Measurements from ENCODE around the gene FNBP1.

Gene FNBP1

GRCh38 chr9:129881547-129882324, 161.3 kb downstream of the FNBP1 start:
- no peak overlapping the region for H3K4me3 ChIP-seq (ENCODE audit: low read depth in 1 of 5, low read length in 5 of 5)
- no peaks in the 10 kb centered on the region for H3K27me3 ChIP-seq (ENCODE audit: control insufficient read depth in 5 of 5, insufficient read depth in 4 of 5, low read length in 5 of 5)
- peaks cover 0 to 42% (median 13%) of the 10 kb centered on the region in 5 donors for H3K36me3 ChIP-seq (ENCODE audit: control insufficient read depth in 5 of 5, insufficient read depth in 5 of 5, low read length in 5 of 5)
- H3K9ac ChIP-seq (ENCODE audit: low read length in 5 of 5), result no peak overlapping the region
- H3K4me1 ChIP-seq (ENCODE audit: control insufficient read depth in 5 of 5, insufficient read depth in 5 of 5, low read length in 5 of 5), result peaks cover 3 to 29% (median 27%) of the 10 kb centered on the region in 5 donors
- no peaks in the 10 kb centered on the region for H3K9me3 ChIP-seq (ENCODE audit: control insufficient read depth in 5 of 5, low read length in 5 of 5)
- no peak overlapping the region for H3K27ac ChIP-seq (ENCODE audit: low read depth, low read length)

- H3K27me3 ChIP-seq (ENCODE audit: control insufficient read depth in 5 of 5, insufficient read depth in 4 of 5, low read length in 5 of 5), result no peaks in the 10 kb centered on the region
- H3K4me1 ChIP-seq (ENCODE audit: control insufficient read depth in 5 of 5, insufficient read depth in 5 of 5, low read length in 5 of 5), result peaks cover 0 to 21% (median 19%) of the 10 kb centered on the region in 5 donors
- no peak overlapping the region for H3K9ac ChIP-seq (ENCODE audit: low read length in 5 of 5)
- H3K4me3 ChIP-seq (ENCODE audit: low read depth in 1 of 5, low read length in 5 of 5), result no peak overlapping the region
- H3K9me3 ChIP-seq (ENCODE audit: control insufficient read depth in 5 of 5, low read length in 5 of 5), result no peaks in the 10 kb centered on the region
- no peak overlapping the region for H3K27ac ChIP-seq (ENCODE audit: low read depth, low read length)
- peaks cover 0 to 46% (median 18%) of the 10 kb centered on the region in 5 donors for H3K36me3 ChIP-seq (ENCODE audit: control insufficient read depth in 5 of 5, insufficient read depth in 5 of 5, low read length in 5 of 5)
Observed at GRCh38 chr9:129880654-129881546, 162.1 kb downstream of the FNBP1 start.

- Histone ChIP-seq H3K36me3 (ENCODE audit: control insufficient read depth in 5 of 5, insufficient read depth in 5 of 5, low read length in 5 of 5) (peaks cover 0 to 54% (median 26%) of the 10 kb centered on the region in 5 donors), H3K27ac (ENCODE audit: low read depth, low read length) (no peak overlapping the region), H3K4me3 (ENCODE audit: low read depth in 1 of 5, low read length in 5 of 5) (no peak overlapping the region)
Observed at GRCh38 chr9:129879991-129880653, 162.9 kb downstream of the FNBP1 start.

GRCh38 chr9:129879103-129879699, 163.8 kb downstream of the FNBP1 start:
- peaks cover 0 to 6% (median 5%) of the 10 kb centered on the region in 5 donors for H3K4me1 ChIP-seq (ENCODE audit: control insufficient read depth in 5 of 5, insufficient read depth in 5 of 5, low read length in 5 of 5)
- no peak overlapping the region for H3K9ac ChIP-seq (ENCODE audit: low read length in 5 of 5)
- no peaks in the 10 kb centered on the region for H3K27me3 ChIP-seq (ENCODE audit: control insufficient read depth in 5 of 5, insufficient read depth in 4 of 5, low read length in 5 of 5)
- no peak overlapping the region for H3K27ac ChIP-seq (ENCODE audit: low read depth, low read length)
- H3K4me3 ChIP-seq (ENCODE audit: low read depth in 1 of 5, low read length in 5 of 5), result no peak overlapping the region
- H3K36me3 ChIP-seq (ENCODE audit: control insufficient read depth in 5 of 5, insufficient read depth in 5 of 5, low read length in 5 of 5), result peaks cover 0 to 63% (median 35%) of the 10 kb centered on the region in 5 donors
- no peaks in the 10 kb centered on the region for H3K9me3 ChIP-seq (ENCODE audit: control insufficient read depth in 5 of 5, low read length in 5 of 5)

More at GRCh38 chr9:129879991-129880653, 162.9 kb downstream of the FNBP1 start:
- H3K27me3 ChIP-seq (ENCODE audit: control insufficient read depth in 5 of 5, insufficient read depth in 4 of 5, low read length in 5 of 5), result no peaks in the 10 kb centered on the region
- H3K4me1 ChIP-seq (ENCODE audit: control insufficient read depth in 5 of 5, insufficient read depth in 5 of 5, low read length in 5 of 5), result peaks cover 0 to 15% (median 14%) of the 10 kb centered on the region in 5 donors
- H3K9ac ChIP-seq (ENCODE audit: low read length in 5 of 5), result no peak overlapping the region
- H3K9me3 ChIP-seq (ENCODE audit: control insufficient read depth in 5 of 5, low read length in 5 of 5), result no peaks in the 10 kb centered on the region

- Histone ChIP-seq H3K9me3 (ENCODE audit: control insufficient read depth in 5 of 5, low read length in 5 of 5) (no peaks in the 10 kb centered on the region), H3K27ac (ENCODE audit: low read depth, low read length) (no peak overlapping the region), H3K27me3 (ENCODE audit: control insufficient read depth in 5 of 5, insufficient read depth in 4 of 5, low read length in 5 of 5) (no peaks in the 10 kb centered on the region), H3K36me3 (ENCODE audit: control insufficient read depth in 5 of 5, insufficient read depth in 5 of 5, low read length in 5 of 5) (peaks cover 0 to 71% (median 44%) of the 10 kb centered on the region in 5 donors), H3K4me3 (ENCODE audit: low read depth in 1 of 5, low read length in 5 of 5) (no peak overlapping the region), H3K4me1 (ENCODE audit: control insufficient read depth in 5 of 5, insufficient read depth in 5 of 5, low read length in 5 of 5) (no peaks in the 10 kb centered on the region), H3K9ac (ENCODE audit: low read length in 5 of 5) (no peak overlapping the region)
Observed at GRCh38 chr9:129878291-129878690, 164.7 kb downstream of the FNBP1 start.

GRCh38 chr9:129876815-129877214, 166.2 kb downstream of the FNBP1 start:
- Histone ChIP-seq H3K4me3 (ENCODE audit: low read depth in 1 of 5, low read length in 5 of 5) (no peak overlapping the region), H3K36me3 (ENCODE audit: control insufficient read depth in 5 of 5, insufficient read depth in 5 of 5, low read length in 5 of 5) (peaks cover 0 to 62% (median 40%) of the 10 kb centered on the region in 5 donors), H3K9me3 (ENCODE audit: control insufficient read depth in 5 of 5, low read length in 5 of 5) (no peaks in the 10 kb centered on the region), H3K4me1 (ENCODE audit: control insufficient read depth in 5 of 5, insufficient read depth in 5 of 5, low read length in 5 of 5) (no peaks in the 10 kb centered on the region), H3K27me3 (ENCODE audit: control insufficient read depth in 5 of 5, insufficient read depth in 4 of 5, low read length in 5 of 5) (no peaks in the 10 kb centered on the region), H3K9ac (ENCODE audit: low read length in 5 of 5) (no peak overlapping the region), H3K27ac (ENCODE audit: low read depth, low read length) (no peak overlapping the region)

GRCh38 chr9:129875687-129876395, 167.1 kb downstream of the FNBP1 start:
- Histone ChIP-seq H3K9me3 (ENCODE audit: control insufficient read depth in 5 of 5, low read length in 5 of 5) (no peaks in the 10 kb centered on the region), H3K27ac (ENCODE audit: low read depth, low read length) (no peak overlapping the region), H3K4me3 (ENCODE audit: low read depth in 1 of 5, low read length in 5 of 5) (no peak overlapping the region), H3K9ac (ENCODE audit: low read length in 5 of 5) (no peak overlapping the region), H3K27me3 (ENCODE audit: control insufficient read depth in 5 of 5, insufficient read depth in 4 of 5, low read length in 5 of 5) (no peaks in the 10 kb centered on the region), H3K36me3 (ENCODE audit: control insufficient read depth in 5 of 5, insufficient read depth in 5 of 5, low read length in 5 of 5) (peaks cover 0 to 57% (median 40%) of the 10 kb centered on the region in 5 donors), H3K4me1 (ENCODE audit: control insufficient read depth in 5 of 5, insufficient read depth in 5 of 5, low read length in 5 of 5) (no peaks in the 10 kb centered on the region)

- Histone ChIP-seq H3K27me3 (ENCODE audit: control insufficient read depth in 5 of 5, insufficient read depth in 4 of 5, low read length in 5 of 5) (no peaks in the 10 kb centered on the region), H3K4me3 (ENCODE audit: low read depth in 1 of 5, low read length in 5 of 5) (no peak overlapping the region), H3K9ac (ENCODE audit: low read length in 5 of 5) (no peak overlapping the region), H3K27ac (ENCODE audit: low read depth, low read length) (no peak overlapping the region), H3K4me1 (ENCODE audit: control insufficient read depth in 5 of 5, insufficient read depth in 5 of 5, low read length in 5 of 5) (no peaks in the 10 kb centered on the region), H3K9me3 (ENCODE audit: control insufficient read depth in 5 of 5, low read length in 5 of 5) (no peaks in the 10 kb centered on the region), H3K36me3 (ENCODE audit: control insufficient read depth in 5 of 5, insufficient read depth in 5 of 5, low read length in 5 of 5) (peaks cover 0 to 51% (median 40%) of the 10 kb centered on the region in 5 donors)
Observed at GRCh38 chr9:129875181-129875611, 167.8 kb downstream of the FNBP1 start.

Data from subcutaneous abdominal adipose tissue (tissue), 5 donors.